ACHN (cell line): ENCODE measurements around the gene ISOC2.

Source experiments
- DNase-seq: peaks from one replicate; pipeline ENCODE4 v3.0.0-alpha.2; 2015
- in situ Hi-C: cut with HindIII; loops from 2 replicates; pipeline ENCODE4 v1.10.0; 2017; ENCODE audit warnings: low sequenced_read_pairs, low pct_ligation_motif_present, low pct_unique_long_range_greater_than_20kb

ISOC2 gene

DNA sequence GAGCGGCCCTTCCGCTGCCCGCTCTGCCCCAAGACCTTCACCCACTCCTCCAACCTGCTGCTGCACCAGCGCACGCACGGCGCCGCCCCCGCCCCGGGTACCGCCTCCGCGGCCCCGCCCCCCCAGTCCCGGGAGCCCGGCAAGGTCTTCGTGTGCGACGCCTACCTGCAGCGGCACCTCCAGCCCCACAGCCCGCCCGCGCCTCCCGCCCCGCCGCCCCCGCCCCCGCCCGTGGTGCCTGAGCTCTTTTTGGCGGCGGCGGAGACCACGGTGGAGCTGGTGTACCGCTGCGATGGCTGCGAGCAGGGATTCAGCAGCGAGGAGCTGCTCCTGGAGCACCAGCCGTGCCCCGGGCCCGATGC is 20.3 kb upstream of the ISOC2 start:
- no peak for DNase-seq
- in situ Hi-C loops: no loop called here

DNA sequence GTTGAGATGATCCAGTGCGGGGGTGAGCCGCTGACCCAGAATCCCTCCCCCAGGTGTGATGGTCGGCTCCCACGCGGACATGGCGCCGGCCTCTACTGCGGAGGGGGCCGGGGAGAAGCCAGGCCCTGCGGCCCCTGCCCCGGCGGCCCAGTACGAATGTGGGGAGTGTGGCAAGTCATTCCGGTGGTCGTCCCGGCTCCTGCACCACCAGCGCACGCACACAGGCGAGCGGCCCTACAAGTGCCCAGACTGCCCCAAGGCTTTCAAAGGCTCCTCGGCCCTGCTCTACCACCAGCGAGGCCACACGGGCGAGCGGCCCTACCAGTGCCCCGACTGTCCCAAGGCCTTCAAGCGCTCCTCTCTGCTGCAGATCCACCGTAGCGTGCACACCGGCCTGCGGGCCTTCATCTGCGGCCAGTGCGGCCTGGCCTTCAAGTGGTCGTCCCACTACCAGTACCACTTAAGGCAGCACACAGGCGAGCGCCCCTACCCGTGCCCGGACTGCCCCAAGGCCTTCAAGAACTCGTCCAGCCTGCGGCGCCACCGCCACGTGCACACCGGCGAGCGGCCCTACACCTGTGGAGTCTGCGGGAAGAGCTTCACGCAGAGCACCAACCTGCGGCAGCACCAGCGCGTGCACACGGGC is 19.8 kb upstream of the ISOC2 start:
- in situ Hi-C loops: no loop called here
- no peak for DNase-seq

DNA sequence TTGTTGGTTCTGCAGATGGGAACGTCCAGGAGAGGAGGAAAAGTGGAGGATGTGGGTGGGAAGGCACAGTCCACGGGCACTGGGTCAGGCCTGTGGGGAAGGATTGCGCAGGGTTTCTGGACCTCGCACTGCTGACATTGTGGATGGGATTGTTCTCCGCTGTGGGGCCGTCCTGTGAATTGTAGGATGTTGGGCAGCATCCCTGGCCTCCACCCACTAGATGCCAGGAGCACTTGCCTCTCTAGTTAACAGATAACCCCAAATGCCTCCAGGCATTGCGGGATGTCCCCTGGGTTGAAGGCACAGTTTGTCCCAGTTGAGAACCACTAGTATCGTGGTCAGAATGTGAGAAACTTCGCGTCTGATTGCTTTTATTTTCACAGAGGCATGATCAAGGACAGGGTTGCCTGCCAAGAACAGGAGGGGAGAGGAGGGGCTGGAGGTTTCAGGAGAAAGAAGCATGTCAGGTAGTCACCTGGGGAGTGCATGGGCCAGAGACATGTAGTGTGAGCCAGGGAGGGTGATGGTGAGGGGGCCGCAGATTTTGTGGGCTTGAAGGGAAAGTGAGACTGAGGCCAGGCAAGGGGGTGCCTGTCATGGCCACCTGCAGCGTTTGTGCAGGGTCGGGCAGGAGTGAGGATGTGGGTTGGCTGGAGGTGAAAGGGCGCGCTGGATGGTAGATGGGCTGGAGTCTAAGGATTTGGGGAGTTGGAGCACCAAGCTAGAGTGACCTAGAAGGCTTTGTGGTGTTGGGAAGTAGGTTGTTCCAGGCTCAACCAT is 18.2 kb upstream of the ISOC2 start:
- DNase-seq: peak; percentile 33
- in situ Hi-C loops: no loop called here

DNA sequence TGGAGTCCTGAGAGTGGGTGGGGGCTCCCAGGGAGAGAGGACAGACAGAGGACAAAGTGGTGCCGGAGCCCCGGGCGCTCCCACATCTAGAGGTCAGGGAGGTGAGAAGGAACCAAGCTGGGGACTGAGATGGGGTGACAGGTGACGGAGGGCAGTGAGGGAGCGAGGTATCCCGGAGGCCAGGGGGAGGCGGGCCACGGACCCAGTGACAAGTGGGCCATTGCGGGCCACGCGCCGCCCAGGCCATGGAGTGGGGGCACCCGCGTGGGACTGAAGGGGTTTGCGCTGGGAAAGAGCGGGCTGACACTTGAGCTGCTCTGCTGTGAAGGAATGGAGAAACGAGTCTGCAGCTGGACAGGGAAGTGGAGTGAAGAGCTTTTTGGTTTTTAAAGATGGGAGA is 17.6 kb upstream of the ISOC2 start:
- in situ Hi-C loops: no loop called here
- DNase-seq: no peak

DNA sequence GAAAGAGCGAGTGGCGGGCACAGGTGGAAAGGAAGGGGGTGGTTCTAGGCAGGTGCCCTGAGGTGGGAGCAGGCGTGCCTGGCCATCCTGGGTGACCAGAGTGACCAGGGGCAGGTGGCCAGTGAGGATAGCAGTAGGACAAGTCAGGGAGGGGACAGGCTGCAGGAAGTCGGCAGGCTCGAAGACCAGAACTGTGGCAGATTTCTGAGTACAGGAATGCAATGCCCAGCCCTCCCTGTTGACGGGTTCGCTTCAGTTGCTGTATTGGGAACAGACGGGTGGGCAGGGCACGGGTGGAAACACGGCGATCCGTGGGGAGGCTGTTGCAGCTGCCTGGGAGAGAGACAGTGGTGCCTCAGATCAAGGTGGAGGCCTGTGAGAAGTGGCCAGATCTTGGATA is 16.9 kb upstream of the ISOC2 start:
- no peak for DNase-seq
- in situ Hi-C loops: no loop called here

DNA sequence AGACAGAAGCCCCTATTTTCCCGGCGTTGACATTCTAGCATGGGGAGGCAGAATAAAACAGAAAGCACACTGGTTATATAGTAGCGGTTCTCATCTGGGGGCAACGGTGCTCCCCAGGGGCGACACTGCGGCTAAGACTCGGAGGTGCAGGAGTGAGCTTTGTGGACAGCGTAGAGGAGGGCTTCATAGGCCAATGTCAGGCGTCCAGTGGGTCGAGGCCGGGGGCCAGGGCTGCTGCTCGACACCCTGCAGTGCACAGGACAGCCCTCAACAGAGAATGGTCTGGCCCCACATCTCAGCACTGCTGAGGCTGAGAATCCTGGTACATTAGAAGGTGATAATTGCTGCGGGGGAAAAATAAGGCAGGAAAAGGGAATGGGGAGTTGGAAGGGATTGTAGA is 16.5 kb upstream of the ISOC2 start:
- DNase-seq: no peak
- in situ Hi-C loops: no loop called here

DNA sequence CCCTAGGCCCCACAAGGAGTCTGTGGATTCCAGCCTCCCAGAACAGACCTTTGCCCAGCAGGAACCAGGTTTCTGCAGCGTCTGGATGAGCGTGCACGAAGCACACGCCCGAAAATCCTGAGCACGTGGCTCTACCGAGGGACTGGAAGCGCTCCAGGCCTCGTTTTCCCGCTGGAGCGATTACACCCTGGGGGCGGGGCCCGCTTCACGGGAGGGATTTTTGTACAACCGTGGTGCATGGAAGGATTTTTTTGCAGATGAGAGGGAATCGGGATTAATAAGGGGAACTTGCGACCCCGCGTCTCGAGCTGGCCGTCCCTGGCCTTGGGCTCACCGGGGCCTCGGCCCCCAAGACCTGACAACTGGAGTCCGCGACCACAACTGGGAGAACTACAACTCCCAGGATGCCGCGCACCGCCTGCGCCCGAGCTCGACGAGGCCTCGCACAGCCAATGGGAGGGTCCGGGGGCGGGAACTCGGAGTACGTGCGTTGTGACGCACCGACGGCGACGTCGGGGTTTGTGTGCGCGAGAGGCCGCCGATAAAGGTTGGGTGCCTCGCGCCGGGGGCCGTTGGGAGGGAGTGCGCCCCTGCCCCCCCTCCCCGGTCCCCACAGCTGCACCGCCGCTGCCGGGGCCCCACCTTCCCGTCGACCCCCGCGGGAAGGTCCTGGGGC is 14.8 kb upstream of the ISOC2 start, which contains the start of gene ZNF628:
TSS of gene ZNF628 (plus strand) at position 518 of the 676 bp plus-strand sequence. CDS start 3,294 bp downstream, outside the sequence.
- DNase-seq: peak; percentile 96
- in situ Hi-C loops: no loop called here

DNA sequence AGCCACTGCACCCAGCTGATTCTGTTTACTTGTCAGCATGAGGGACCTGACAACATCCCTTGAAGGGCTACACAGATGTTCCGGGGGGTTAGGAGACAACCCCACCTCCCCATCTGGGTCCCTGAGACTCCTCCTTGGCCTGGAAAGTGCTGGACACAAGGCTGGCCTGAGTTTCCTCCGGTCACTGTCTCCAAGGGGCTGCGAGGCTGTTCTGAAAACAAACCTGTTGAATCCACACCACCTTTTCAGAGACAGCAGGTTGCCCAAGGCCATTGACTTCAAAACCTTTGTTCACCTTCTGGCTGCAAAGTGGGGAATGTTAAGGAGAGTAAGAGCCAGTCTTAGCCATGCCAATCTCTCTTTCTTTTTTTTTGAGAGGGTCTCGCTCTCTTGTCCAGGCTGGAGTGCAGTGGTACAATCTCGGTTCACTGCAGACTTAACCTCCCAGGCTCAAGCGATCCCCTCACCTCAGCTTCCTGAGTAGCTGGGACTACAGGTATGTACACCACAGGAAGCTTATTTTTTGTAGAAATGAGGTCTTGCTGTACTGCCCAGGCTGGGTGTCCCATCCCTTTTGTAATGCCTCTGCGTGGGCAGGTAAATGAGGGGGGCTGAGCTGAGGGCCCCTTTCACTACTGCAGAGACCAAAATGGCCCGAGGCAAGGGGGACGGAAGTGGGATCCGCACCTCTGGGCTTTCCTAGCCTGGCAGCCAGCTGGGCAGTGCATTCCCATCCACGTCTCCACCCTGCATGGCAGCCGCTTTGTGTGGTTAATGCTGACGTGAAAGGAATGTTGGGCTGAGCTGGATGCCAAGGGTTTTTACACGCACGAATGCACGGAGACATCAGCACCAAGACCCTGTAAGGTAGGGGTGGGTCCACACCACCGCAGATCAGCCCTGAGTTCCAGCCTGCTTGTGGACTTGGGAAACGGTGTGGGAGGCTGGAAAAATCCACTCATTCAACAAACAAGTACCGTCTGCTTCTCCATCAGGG is 13.1 kb upstream of the ISOC2 start:
- DNase-seq: peak; percentile 91
- in situ Hi-C loops: no loop called here

DNA sequence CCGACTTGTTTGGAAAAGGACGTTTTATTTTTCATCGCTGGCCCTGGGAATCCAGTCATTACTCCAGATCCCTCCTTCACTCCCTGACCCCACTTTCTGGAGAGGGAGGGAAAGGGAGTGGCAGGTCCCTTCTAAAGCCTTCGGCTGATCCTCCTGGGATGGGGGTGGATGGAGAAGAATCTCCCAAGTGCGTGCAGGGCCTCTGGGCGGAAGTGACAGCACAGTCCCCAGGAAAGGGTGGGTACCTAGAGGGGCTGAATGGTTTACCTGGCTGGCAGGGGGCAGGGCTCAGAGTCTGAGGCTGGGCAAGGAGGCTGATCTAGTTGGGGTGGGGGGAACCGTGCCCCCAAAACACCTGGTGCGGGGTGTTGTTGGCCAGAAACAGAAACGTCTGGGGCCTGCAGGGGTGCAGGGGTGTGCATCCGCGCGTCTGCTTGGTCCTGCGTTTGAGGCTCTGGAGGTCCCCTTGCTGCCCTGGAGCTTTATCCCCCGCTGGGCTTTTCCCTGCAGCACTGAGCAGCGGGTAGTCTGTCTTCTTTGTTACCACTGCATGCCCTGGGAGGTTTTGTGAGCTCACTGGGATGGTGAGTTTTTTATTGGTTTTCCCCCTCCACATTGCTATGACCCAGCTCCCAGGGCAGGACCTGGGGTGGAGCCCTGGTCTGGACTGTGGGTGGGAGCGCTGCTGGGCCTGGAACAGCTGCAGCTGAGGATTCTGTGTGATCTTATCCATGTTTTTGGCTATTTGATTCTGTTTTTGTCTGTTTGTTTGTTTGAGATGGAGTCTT is 12.0 kb upstream of the ISOC2 start:
- DNase-seq: peak; percentile 56
- in situ Hi-C loops: no loop called here

DNA sequence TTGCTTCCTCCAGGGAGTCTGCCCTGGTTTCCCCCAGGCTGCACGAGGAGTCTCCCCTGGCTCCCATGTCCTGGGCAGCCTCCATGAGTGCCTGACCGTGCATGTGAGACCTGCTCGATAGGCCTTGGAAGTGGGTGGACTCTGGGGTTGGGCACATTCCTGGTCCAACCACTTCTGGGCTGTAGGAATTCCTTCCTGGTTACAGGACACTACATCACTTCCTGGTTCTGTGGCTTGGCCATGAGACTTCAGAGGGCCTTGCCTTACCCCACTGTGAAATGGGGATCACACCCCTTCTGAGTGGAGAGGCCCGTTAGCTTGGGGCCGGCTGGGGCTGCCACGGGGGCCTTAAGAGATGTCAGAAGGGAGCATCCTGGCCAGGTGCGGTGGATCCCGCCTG is 11.0 kb upstream of the ISOC2 start:
- in situ Hi-C loops: no loop called here
- DNase-seq: peak; percentile 88

DNA sequence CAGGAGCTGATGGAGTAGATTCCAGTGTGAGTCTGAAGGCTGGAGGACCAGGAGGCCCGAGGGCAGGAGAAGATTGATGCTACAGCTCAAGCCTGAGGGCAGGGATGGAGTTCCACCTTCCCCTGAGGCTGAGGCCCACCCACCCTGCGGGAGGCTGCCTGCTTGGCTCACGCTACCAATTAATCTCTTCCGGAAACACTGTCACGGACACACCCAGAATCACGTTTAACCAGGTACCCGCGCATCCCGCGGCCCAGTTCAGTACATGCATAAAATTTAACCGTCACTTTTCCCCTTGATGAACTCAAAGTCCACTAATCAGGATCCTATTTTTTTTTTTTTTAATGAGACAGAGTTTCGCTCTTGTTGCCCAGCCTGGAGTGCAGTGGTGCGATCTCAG is 9.8 kb upstream of the ISOC2 start:
- no peak for DNase-seq
- in situ Hi-C loops: no loop called here

DNA sequence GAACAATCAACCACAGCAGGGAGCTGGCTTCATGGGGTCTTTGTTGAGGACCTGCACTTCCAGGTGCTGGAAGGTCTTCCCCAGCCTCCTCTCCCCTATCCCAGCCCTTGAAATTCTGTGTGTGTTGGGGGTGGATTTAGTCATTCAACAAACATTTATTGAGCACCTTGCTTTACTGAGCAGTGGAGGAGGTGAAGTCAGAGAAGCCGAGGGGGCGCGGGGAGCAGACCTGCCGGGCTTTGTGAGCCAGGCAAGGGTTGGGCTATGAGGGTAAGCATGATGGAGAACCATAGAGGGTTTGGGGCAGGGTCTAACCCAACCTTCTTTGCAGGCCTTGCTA is 6.6 kb upstream of the ISOC2 start:
- in situ Hi-C loops: no loop called here

DNA sequence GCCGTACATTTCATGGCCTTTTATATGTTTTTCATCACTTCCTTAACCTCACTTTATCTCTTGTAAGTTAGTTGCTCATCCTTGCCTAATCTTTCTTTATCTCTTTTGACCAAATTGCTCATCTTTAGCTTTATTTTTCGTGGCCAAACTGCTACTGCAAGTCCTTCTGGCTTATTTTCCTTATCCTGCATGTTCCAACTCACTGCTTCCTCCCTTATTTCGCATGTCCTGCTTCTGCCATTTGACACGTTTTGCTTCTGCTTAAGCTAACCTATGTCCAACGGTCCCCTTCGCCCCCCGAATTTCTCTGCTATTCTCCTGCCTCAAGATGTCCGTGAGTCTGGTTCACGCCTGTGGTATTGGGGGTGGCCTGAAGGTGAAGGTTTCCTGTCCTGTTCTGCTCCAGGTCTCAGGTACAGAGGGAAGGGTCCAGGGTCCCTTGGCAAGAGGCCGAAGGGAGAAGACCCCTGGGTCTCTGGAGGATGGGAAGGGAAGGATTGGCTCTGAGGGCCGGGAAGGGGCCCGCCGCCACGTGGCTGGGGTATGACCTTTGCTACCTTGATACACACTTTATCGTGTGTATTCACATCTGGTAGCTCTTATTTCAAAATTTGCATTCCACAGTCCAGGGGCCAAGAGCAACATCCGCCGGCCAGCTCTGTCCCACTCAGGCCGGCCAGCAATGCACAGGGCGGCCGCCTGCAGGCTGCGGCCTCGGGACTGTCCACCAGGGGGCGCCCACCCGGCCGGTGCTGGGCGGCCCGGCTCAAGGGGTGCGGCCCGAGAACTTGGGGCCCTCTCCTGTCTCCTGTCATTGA is 6.0 kb upstream of the ISOC2 start:
- in situ Hi-C loops: no loop called here
- DNase-seq: peak; percentile 45

More for the DNA sequence above, 6.6 kb upstream of the ISOC2 start:
- no peak for DNase-seq

DNA sequence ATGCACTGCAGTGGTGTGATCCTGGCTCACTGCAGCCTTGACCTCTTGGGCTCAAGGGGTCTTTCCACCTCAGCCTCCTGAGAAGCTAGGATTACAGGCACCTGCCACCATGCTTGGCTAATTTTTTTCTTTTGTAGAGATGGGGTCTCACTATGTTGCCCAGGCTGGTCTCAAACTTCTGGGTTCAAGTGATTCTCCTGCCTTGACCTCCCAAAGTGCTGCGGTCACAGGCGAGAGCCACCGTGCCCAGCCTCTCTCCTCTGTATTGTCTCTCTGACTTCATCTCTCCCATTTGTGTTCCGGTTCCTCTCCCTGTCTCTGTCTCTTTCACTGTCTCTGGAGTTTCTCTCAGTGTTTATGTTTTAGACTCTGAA is 4.8 kb upstream of the ISOC2 start:
- in situ Hi-C loops: no loop called here
- DNase-seq: no peak

DNA sequence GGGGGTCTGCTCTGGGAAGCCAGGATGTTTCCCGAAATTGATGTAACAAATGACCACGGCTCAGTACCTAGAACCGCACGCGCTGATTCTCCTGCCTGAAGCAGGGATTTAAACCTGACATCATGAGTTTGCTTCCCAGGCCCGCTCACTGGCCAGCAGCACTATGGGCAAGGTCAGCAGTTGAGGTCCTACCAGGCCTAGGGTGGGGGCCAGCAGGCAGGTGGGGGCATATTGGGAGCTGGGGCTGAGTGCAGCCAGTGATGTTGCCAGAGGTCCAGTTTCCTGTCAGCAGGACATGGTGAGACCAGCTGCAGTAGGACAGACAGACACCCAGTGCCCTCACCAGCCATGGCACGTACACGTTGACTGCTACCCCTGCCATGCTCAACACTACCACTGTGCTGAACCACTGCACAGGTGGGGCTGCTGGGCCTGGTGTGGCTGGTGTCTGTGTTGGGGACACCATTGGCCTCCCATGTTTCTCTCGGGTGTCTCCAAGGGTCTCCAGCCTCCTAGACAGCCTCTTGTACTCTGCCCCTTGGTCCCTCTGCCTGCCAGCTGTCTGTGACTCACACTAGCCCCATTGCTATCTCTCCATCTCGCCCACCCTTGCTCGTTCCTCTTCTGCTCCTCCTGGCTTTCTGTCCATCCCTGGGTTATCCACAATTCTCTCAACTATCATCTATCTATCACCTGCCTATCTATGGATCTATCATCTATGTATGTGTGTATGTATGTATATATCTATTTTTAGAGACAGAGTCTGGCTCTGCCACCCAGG is 4.2 kb upstream of the ISOC2 start:
- no peak for DNase-seq
- in situ Hi-C loops: no loop called here

DNA sequence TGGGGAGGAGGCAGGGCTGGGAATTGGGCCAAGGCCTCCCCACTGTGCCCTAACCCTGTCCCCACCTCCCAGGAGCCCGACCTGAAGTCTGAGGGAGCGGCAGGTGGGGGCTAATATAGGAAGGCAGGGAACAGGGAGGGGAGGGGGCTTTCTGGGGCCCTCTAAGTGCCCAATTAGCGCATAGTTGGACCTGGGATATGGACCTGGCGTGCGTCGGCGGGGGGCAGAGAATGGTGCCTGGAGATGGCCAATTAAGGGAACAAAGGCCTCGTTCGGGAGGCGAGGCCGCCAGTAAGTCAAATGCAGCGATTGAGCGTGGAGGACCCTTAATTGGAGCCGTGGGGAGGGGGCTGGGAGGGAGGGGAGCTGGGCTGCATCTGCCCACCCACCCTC is 3.2 kb upstream of the ISOC2 start, which contains the start of gene C19orf85:
TSS of gene C19orf85 (minus strand) at position 90 of the 393 bp plus-strand sequence. CDS start 197 bp downstream, outside the sequence.
- in situ Hi-C loops: no loop called here
- no peak for DNase-seq
